Endometrial microvascular endothelial cells (primary cell): ENCODE data around the gene SMG5. TPM values are rescaled to one million over a fixed set of nuclear protein-coding genes. Genes with fewer than 3 reads are reported as not detected.
"Not testable (repeated sequence)": the region's sequence is repeated elsewhere in the genome, so short reads cannot be mapped to it uniquely, and the experiment has no call there.

Source experiments
- in situ Hi-C: cut with HindIII; loops from 2 replicates; pipeline ENCODE4 v1.10.0; 2017; ENCODE audit warnings: low sequenced_read_pairs, low pct_unique_long_range_greater_than_20kb; ENCODE audit errors: inconsistent ontology term
- total RNA-seq: library from RNA; depleted of rRNA; stranded (reverse); fragments of >200 nt; gene quantifications from one replicate; pipeline ENCODE4 v1.2.3, GENCODE V29; 2015; ENCODE audit errors: inconsistent ontology term

Gene SMG5
- total RNA-seq, 1 donor from 2014 or later, result 69.0 TPM

GRCh38 chr1:156221986-156222692, 60.5 kb downstream of the SMG5 start:
- in situ Hi-C loops, result no loop called here

DNA sequence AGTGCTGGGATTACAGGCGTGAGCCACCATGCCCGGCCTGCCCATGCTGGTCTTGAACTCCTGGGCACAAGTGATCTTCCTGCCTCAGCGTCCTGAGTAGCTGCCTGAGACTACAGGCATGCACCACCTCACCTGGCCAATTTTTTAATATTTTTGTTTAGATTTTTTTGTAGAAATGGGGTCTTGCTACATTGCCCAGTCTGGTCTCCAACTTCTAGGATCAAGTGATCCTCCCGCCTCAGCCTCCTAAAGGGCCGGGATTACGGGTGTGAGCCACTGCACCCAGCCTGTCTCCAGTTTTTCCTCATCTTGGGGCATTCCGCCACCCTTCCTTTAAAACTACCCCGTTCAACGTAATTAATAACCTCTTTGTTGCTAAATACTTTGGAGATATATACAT, 62.4 kb downstream of the SMG5 start:
- in situ Hi-C loops, result no loop called here

DNA sequence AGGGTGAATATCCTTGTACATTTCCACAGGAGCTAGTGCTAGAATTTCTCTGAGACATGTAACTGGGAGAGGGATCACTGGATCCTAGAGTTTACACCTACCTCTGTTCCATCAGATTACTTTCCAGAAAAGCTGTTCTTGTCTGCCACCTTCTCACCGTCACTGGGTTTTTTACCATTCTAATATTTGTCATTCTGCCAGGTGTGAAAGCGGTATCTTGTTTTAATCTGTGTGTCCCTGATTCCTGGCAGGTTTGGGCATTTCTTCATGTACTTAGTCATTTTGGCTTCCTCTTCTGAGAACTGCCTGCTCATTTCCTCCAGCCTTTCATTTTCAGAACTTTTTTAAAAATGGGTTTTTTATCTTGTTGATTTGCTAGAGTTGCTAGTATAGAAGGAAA, 64.8 kb downstream of the SMG5 start:
- in situ Hi-C loops, result no loop called here

- in situ Hi-C loops, result not testable (repeated sequence)
These were observed 66.1 kb downstream of the SMG5 start for GRCh38 chr1:156216361-156217086.

GRCh38 chr1:156214024-156214748, 68.4 kb downstream of the SMG5 start:
- in situ Hi-C loops, result no loop called here

DNA sequence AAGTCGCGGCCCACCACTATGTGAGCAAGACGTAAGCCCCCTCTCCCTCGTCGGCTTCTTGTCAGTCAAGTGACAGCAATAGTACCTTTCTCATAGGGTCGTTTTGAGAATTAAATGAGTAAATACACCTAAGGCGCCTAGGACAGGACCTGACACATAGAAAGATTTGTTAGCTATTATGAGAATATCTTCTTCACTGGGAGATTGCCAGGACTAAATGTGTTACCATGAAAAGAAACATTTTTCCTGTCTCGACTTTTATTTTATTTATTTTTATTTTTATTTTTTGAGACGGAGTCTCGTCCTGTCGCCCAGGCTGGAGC, 69.0 kb downstream of the SMG5 start:
- in situ Hi-C loops, result no loop called here

- in situ Hi-C loops, result no loop called here
These were observed 69.6 kb downstream of the SMG5 start, which contains the start of gene PMF1 for GRCh38 chr1:156212833-156213643. Gene PMF1 (plus strand): TSS chr1:156213007. CDS start chr1:156213016, 9 bp downstream.

- in situ Hi-C loops, result no loop called here
These were observed 70.5 kb downstream of the SMG5 start for GRCh38 chr1:156212130-156212529.

DNA sequence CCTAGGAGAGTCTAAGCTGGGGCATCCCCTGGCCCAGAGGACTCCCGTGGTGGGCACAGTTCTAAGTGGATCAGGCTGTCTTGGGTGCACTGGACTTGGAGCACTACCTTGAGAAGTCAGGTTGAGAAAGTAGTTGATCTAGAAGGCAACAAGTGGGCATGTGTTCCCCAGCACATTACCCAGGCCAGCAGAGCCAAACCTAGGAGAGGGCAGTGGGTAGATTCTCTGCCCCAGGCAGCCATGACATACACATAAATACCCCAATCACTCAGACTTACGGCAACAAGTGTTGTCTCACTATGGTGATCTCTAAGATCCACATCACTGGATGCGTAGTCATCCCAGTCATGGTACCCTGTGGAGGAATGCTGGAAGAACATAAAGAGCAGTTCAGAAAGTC, 71.4 kb downstream of the SMG5 start:
- in situ Hi-C loops, result no loop called here

DNA sequence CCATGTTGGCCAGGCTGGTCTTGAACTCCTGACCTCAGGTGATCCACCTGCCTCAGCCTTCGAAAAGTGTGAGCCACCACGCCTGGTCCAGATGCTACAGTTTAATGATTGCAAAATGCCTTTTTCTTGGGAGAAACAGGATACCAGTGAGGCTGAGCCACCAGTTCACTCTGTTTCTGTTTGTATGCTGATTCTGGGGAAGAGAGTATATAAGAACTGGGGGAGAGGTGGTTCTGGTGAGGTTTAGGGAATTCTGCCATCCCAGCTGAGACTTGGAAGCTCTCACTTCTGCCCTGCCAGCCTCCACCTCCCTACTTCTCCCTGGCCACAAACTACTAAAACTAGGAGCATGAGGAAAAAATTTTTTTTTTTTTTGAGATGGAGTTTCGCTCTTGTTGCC, 77.9 kb downstream of the SMG5 start:
- in situ Hi-C loops, result no loop called here

DNA sequence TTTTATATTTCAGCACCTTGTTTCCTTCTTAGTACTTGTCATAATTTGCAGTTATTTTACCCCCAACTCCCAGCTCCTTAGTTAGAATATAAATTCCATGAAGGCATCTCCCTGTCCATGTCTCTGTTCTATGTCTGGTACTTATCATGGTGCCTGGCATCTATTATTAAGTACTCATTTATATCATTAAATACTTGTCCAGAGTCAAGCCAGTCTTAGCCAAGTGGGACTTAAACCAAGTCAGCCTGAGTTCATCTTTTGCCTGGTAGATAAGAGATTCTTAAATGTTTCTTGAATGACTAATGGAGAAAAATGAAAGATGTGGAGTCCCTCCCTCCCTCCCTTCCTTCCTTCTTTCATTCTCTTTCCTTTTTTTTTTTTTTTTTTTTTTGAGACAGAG, 79.3 kb downstream of the SMG5 start:
- in situ Hi-C loops, result no loop called here

GRCh38 chr1:156200044-156200443, 82.6 kb downstream of the SMG5 start:
- in situ Hi-C loops, result no loop called here

Other genes starting within 250 kb of the SMG5 start
- gene UBQLN4, start 229.0 kb downstream of the SMG5 start, total RNA-seq, result 33.7 TPM
- 67.5 TPM for gene LAMTOR2, start 228.0 kb downstream of the SMG5 start, total RNA-seq
- gene RAB25, start 221.7 kb downstream of the SMG5 start, total RNA-seq, result not detected
- 3.3 TPM for gene MEX3A, start 200.4 kb downstream of the SMG5 start, total RNA-seq
- gene LMNA, start 168.1 kb downstream of the SMG5 start, total RNA-seq, result 860 TPM
- 0.09 TPM for gene SEMA4A, start 129.2 kb downstream of the SMG5 start, total RNA-seq
- 22.6 TPM for gene SLC25A44, start 88.7 kb downstream of the SMG5 start, total RNA-seq
- gene PMF1, start 69.8 kb downstream of the SMG5 start, total RNA-seq, result 98.5 TPM
- gene BGLAP, start 40.6 kb downstream of the SMG5 start, total RNA-seq, result not detected
- 0.37 TPM for gene PAQR6, start 34.8 kb downstream of the SMG5 start, total RNA-seq
- gene TMEM79, start 1.5 kb upstream of the SMG5 start, total RNA-seq, result 0.93 TPM
- gene GLMP, start 12.9 kb upstream of the SMG5 start, total RNA-seq, result 87.4 TPM
- not detected for gene VHLL, start 16.5 kb upstream of the SMG5 start, total RNA-seq
- 570 TPM for gene CCT3, start 55.5 kb upstream of the SMG5 start, total RNA-seq
- not detected for gene TSACC, start 55.7 kb upstream of the SMG5 start, total RNA-seq
- not detected for gene RHBG, start 86.4 kb upstream of the SMG5 start, total RNA-seq
- 53.5 TPM for gene MEF2D, start 217.9 kb upstream of the SMG5 start, total RNA-seq